Endometrial microvascular endothelial cells (primary cell): ENCODE data around the gene PRRG2. TPM values are rescaled to one million over a fixed set of nuclear protein-coding genes. Genes with fewer than 3 reads are reported as not detected.
"Not testable (repeated sequence)": the region's sequence is repeated elsewhere in the genome, so short reads cannot be mapped to it uniquely, and the experiment has no call there.

Source experiments
- in situ Hi-C: cut with HindIII; loops from 2 replicates; pipeline ENCODE4 v1.10.0; 2017; ENCODE audit warnings: low sequenced_read_pairs, low pct_unique_long_range_greater_than_20kb; ENCODE audit errors: inconsistent ontology term
- total RNA-seq: library from RNA; depleted of rRNA; stranded (reverse); fragments of >200 nt; gene quantifications from one replicate; pipeline ENCODE4 v1.2.3, GENCODE V29; 2015; ENCODE audit errors: inconsistent ontology term

The PRRG2 gene
- total RNA-seq, 1 donor from 2014 or later, result not detected

DNA sequence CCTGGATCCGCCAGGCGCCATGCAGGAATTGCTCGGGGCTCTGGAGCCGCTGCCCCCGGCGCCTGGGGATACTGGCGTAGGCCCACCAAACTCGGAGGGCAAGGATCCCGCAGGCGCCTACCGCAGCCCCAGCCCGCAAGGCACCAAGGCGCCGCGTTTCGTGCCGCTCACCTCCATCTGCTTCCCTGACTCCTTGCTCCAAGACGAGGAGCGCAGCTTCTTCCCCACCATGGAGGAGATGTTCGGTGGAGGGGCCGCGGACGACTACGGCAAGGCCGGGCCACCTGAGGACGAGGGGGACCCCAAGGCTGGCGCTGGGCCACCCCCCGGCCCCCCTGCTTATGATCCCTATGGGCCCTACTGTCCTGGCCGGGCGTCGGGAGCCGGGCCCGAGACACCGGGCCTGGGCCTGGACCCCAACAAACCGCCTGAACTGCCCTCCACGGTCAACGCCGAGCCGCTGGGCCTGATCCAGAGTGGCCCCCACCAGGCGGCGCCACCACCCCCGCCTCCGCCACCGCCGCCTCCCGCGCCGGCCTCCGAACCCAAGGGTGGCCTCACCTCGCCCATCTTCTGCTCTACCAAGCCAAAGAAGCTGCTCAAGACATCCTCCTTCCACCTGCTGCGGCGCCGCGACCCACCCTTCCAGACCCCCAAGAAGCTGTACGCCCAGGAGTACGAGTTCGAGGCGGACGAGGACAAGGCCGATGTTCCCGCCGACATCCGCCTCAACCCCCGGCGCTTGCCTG is 16.0 kb downstream of the PRRG2 start:
- in situ Hi-C loops, result no loop called here

DNA sequence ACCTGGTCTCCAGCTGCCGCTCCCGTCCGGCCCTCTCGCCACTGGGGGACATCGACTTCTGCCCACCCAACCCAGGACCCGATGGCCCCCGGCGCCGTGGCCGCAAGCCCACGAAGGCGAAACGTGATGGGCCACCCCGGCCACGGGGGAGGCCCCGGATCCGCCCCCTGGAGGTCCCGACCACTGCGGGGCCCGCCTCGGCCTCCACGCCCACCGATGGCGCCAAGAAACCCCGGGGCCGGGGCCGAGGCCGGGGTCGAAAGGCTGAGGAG is 16.5 kb downstream of the PRRG2 start:
- in situ Hi-C loops, result no loop called here

DNA sequence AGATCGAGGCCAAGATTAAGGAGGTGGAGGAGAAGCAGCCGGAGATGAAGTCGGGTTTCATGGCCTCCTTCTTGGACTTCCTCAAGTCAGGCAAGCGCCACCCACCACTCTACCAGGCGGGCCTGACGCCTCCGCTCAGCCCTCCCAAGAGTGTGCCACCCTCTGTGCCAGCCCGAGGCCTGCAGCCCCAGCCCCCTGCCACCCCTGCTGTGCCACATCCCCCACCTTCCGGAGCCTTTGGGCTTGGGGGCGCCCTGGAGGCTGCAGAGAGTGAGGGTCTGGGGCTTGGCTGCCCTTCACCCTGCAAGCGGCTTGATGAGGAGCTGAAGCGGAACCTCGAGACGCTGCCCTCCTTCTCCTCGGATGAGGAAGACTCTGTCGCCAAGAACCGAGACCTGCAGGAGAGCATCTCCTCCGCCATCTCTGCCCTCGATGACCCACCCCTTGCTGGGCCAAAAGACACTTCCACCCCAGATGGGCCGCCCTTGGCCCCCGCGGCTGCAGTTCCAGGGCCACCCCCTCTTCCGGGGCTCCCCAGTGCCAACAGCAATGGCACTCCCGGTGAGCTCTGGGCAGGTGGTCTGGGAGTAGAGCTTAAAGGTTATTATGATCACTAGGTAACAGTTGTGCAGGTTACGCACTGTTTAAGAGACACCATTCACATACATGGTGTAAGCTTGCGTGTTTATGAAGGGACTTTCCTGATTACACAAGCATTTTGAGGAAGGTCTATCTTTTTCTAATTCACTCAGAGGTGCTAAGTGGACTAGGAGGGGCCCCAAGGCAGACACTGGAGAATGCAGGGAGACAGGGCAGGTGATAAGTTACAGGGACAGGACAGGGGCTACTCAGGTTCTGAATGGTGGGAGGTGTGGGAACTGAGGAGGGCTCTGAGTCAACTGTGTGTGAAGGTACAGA is 18.5 kb downstream of the PRRG2 start:
- in situ Hi-C loops, result no loop called here

DNA sequence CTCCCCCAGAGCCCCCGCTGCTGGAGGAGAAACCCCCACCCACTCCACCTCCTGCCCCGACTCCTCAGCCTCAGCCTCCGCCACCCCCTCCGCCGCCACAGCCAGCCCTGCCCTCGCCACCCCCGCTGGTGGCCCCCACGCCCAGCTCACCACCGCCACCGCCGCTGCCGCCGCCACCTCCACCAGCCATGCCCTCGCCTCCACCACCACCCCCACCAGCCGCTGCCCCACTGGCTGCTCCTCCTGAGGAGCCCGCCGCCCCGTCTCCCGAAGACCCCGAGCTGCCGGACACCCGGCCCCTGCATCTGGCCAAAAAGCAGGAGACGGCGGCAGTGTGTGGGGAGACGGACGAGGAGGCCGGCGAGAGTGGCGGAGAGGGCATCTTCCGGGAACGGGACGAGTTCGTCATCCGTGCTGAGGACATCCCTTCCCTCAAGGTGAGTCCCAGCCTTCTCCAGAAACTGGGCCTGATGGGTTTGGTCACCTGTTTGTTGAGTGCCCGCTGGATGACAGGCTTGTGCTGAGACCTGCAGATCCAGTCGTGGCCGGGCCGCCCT is 20.4 kb downstream of the PRRG2 start:
- in situ Hi-C loops, result no loop called here

DNA sequence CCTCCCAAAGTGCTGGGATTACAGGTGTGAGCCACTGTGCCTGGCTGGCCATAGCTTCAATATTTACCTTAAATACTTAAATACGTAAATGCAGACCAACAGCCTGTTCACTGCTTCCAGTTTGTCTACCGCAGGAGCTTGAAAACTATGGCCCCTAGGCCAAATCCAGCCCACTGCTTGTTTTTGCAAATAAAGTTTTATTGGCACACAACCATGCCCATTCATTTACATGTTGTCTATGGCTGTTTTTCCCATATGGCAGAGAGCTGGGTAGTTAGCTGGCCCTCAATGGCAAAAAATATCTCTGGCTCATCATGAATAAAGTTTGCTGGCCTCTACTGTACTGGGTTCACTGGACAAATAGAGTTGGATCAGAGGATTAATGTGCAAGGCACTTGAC is 21.7 kb downstream of the PRRG2 start:
- in situ Hi-C loops, result no loop called here

DNA sequence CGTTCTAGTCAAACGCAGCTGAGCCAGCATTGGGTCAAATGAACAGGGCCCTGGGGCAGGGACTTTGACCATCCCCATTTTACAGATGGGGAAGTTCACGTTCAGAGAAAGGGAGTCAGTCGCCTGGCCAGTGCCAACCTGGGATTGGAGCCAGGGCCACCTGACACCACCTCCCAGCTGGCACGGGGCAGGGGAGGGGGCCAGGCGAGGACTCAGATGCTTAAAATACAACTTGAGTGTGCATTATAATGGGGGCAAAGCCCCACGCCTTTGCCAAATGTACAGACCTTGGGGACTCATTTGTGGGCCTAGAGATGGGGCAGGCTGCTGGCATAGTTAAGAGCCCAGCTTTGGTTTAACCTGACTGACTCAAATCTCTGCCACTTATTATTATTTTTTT is 24.5 kb downstream of the PRRG2 start:
- in situ Hi-C loops, result no loop called here

DNA sequence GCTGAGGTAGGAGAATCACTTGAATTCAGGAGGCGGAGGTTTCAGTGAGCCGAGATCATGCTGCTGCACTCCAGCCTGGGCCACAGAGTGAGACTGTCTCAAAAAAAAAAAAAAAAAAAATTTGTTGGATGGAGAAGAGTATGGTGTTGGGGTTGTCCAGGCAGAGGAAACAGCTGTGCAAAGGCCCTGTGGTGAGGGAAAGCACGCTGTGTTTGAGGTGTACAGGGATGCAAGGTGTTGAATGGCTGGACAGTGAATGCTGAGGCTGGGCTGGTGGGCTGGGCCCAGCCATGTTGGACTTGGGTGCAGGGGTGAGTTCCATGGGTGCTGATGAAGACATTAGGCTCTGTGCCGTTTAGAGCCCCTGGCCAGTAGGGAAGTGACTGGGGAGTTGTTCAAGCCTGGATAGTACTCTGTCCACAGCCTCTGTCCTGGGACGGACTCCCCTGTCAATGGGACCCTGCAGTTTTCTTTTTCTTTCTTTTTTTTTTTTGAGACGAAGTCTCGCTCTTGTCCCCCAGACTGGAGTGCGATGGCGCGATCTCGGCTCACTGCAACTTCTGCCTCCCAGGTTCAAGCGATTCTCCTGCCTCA is 28.5 kb downstream of the PRRG2 start:
- in situ Hi-C loops, result no loop called here

DNA sequence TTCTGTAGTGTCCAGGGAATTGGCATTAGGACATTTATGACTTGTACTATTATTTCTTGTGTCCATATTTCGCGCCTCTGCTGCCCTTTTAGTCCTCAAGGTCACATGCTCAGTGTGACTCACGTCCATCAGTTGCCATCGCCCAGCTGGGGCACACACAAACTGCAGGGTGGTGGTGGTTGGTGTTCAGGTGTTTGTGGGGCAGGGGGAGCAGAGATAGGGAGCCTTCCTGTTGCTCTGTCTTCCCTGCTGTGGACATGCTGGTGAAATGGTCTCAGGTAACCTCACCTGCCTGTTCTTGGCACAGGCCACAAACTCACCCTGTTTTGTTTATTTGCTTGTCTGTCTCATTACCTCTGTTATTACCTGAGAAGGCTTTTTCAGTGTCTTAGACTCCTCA is 32.3 kb downstream of the PRRG2 start:
- in situ Hi-C loops, result no loop called here

DNA sequence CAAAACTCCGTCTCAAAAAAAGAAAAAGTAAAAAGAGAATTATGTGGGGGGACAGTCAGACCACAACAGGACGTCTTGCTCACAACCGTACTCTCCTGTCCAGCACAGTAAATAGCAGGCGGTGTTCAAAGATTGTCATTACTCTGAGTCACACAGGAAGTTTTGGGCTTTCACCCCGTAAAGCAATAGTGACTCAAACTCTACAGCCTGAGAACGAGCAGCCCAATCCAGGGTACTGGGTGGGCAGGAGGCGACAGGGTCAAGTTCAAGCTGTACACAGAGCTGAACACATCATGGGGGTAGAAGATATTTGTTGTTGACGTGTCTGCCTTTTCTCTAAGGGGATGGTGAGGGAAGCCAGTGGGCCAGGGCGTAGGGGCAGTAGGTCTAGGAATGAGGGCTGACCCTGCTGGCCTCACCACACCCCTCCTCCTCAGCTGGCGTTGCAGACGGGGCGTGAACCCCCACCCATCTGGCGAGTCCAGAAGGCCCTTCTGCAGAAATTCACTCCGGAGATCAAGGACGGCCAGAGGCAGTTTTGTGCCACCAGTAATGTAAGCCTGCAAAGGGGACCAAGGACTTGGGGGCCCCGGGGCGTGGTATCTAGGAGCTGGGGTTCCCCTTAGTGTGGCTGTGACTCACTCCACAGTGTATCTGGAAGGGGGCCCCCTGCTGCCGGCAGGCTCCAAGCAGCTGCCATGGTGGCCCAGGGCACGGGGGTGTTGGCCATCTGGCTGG is 33.1 kb downstream of the PRRG2 start:
- in situ Hi-C loops, result no loop called here

DNA sequence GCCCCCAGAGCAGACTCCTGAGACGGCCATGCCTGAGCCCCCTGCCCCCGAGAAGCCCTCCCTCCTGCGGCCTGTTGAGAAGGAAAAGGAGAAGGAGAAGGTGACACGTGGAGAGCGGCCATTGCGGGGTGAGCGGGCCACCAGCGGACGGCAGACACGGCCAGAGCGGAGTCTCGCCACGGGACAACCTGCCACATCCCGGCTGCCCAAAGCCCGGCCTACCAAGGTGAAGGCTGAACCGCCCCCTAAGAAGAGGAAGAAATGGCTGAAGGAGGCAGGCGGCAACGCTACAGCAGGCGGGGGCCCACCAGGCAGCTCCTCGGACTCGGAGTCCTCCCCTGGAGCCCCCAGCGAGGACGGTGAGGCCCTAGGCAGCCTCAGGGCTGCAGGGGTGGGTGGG is 34.7 kb downstream of the PRRG2 start:
- in situ Hi-C loops, result no loop called here

DNA sequence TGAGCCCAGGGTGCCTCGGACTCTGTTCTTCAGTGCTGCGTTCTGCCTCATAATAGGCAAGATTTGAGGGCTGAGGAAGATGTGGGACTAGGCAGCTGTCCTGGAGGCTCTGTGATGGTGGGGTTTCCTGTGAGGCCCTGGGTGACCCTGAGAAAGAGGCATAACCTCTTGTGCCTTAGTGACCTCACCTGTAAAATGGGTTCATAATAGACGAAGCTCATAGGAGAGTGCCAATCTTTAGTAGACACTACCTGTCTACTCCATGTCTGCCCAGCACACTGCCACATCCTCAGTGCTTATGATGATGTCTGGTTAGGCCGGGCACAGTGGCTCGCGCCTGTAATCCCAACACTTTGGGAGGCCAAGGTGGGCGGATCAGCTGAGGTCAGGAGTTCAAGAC is 35.4 kb downstream of the PRRG2 start:
- in situ Hi-C loops, result no loop called here

DNA sequence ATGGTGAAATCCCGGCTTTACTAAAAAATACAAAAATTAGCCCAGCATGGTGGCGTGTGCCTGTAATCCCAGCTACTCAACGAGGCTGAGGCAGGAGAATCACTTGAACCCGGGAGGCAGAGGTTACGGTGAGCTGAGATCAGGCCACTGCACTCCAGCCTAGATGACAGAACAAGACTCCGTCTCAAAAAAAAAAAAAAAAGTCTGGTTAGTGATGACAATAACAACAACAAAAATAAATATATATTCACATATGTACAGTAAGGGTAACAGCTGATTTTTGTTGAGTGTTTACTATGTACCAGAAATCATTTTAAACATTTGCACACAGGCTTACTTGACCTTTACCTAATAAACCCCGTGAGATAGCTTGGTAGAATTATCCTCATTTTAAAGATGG is 35.8 kb downstream of the PRRG2 start:
- in situ Hi-C loops, result no loop called here

DNA sequence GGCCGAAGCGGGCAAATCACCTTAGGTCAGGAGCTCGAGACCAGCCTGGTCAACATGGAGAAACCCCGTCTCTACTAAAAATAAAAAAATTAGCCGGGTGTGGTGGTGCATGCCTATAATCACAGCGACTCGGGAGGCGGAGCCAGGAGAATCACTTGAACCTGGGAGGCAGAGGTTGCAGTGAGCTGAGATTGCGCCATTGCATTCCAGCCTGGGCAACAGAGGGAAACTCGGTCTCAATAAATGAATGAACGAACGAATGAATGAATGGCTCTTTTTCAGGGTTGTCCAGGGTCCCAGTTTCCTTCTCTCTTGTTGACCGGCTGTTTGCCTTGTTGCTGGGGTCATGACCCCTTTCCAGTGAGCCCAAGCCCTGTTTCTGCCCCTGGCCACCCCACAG is 36.7 kb downstream of the PRRG2 start:
- in situ Hi-C loops, result not testable (repeated sequence)

DNA sequence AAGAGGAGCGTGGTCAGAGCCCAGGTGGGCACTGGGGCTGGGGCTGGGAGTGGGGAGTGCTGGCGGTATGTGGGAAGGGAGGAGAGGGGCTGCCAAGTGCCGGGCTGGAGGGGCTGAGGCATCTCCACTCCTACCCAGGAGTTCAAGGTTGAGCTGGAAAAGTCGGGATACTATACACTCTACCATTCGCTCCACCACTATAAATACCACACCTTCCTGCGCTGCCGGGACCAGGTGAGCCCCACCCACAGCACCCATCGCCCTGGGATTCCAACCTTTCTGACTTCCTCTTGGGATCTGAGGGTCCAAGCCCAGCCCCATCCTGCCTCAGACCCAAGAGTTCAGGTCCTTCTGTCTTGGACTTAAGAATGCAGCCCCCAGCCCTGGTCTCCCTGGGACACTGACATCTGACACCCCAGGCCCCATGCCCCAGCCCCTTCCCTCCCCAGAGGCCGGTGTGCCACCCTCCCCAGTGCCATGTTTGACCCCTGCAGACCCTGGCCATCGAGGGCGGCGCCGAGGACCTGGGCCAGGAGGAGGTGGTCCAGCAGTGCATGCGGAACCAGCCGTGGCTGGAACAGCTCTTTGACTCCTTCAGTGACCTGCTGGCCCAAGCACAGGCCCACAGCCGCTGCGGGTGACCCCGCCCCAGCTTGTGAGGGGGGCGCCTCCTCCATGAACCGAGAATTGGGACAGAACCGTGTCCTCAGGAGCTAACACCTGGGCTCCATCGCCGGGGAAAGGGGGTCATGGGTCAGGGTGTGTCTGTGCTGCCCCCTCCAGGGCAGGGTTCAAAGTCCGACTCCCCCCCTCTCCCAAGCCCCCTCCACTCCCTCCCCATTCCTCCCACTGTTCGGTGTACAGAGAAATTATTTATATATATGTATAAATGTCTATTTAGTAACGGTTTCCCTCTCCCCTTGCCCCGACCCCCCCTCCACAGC is 44.1 kb downstream of the PRRG2 start:
- in situ Hi-C loops, result no loop called here

DNA sequence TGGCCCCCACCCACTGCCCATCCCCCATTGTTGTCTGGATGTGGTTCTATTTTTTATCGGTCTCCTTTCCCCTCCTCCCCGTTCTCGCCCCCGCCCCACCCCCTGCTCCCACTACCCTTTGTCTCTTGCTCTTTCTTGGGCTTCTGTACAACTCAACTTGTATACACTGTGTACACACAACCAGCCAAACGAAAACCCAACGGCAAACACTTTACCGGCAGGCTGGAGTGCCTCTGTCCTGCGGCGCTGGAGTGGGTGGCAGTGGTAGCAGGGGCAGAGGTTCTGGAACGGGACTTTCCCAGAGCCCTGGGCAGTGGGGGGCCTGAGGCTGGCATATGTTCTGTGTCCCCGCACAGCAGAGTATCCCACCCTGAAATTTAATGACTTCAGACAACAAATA is 45.1 kb downstream of the PRRG2 start:
- in situ Hi-C loops, result no loop called here

DNA sequence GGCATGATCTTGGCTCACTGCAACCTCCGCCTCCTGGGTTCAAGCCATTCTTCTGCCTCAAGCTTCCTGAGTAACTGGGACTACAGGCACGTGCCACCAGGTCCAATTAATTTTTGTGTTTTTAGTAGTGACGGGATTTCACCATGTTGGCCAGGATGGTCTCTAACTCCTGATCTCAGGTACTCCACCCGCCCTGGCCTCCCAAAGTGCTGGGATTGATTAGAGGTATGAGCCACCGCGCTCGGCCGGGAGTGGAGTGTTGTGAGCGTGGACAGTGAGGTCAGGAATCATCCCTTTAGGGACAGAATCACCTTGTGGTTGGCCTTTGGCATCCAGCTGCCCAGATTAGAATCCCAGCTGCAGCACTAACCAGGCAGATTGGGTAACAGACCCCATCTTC is 48.5 kb downstream of the PRRG2 start:
- in situ Hi-C loops, result no loop called here

DNA sequence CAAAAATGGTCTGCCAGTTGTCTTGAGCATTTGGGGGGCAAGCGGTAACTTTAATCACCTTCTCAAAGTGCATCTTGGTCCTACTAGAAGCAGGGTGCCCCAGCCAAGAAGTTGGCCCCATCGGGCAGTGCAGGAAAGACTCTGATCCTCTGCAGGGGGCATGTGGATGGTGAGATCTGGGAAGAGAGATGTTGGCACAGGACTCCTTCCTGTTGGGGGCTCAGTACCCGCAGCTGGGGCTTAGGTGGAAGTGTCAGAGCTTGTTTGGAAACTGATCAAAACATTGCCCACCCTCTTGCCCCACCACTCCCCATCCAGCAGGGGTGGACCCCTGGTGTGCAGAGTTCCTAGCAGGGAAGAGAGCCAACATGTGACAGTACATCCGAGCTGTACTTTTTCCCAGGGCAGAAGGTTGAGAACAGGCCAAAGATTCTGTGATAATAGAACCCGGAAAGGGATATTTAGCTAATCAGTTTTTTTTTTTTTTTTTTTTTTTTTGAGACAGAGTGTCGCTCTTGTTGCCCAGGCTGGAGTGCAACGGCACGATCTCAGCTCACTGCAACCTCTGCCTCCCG is 50.0 kb downstream of the PRRG2 start:
- in situ Hi-C loops, result no loop called here
